SK-N-MC (cell line): ENCODE measurements around the gene HCAR2.
"Not testable (repeated sequence)": the region's sequence is repeated elsewhere in the genome, so short reads cannot be mapped to it uniquely, and the experiment has no call there.

ENCODE experiments used
- DNase-seq: peaks from one replicate; pipeline ENCODE4 v3.0.0-alpha.2; 2011; ENCODE audit warnings: low read depth, low spot score
- H3K27ac ChIP-seq: fragments of 200-600 bp; sonication (generic); 2 replicates; pipeline ENCODE4 v1.5.1; 2016; ENCODE audit warnings: mixed run types
- H3K36me3 ChIP-seq: fragments of 200-600 bp; sonication (generic); 2 replicates; pipeline ENCODE4 v1.6.1; 2017; ENCODE audit warnings: antibody characterized with exemption, low read length, mixed read lengths; ENCODE audit not compliant: insufficient read depth
- H3K4me3 ChIP-seq: fragments of 200-600 bp; sonication (generic); 2 replicates; pipeline ENCODE4 v1.5.1; 2016
- H3K9ac ChIP-seq: fragments of 200-600 bp; sonication (generic); 2 replicates; pipeline ENCODE4 v1.8.0; 2017; ENCODE audit warnings: mixed run types, mixed read lengths; ENCODE audit not compliant: insufficient read length
- H3K9me3 ChIP-seq: fragments of 200-600 bp; sonication (generic); 2 replicates; pipeline ENCODE4 v1.6.1; 2017; ENCODE audit warnings: low read depth, mild to moderate bottlenecking, antibody characterized with exemption, low read length, moderate library complexity, mixed read lengths
- EZH2 ChIP-seq: fragments of 200-600 bp; sonication (generic); IDR thresholded peaks from one replicate; pipeline ENCODE4 v1.6.1; 2017; ENCODE audit warnings: antibody characterized with exemption
- FOXP2 ChIP-seq: optimal IDR thresholded peaks from 2 replicates; pipeline ENCODE3; 2011; ENCODE audit warnings: mild to moderate bottlenecking, moderate library complexity; ENCODE audit not compliant: insufficient read depth; ENCODE audit errors: extremely low read length, control extremely low read depth
- POLR2AphosphoS5 ChIP-seq: IDR thresholded peaks from 2 replicates; pipeline ENCODE4 v1.6.1; 2012; ENCODE audit warnings: mild to moderate bottlenecking, low read depth, low read length, borderline replicate concordance

HCAR2 gene

DNA sequence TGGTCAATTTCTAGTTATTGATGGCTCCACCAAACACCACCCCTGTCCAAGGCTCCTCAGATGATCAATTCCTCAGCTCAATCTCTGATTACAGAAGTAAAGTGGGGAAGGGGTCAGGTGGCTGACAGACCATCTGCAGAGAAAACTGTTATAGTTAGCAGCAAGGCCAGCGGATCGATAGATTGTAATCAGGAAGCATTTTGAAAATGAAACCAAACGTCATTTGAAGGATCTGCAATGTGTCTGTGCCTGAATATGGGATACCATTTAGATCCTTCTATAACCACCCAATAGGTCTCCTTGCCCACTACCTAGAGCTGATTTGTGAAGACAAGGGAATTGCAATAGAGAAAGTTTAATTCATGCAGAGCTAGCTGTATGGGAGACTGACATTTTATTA, 11.6 kb downstream of the HCAR2 start:
- Histone ChIP-seq H3K9ac (no peak overlapping the region), H3K4me3 (no peak overlapping the region), H3K36me3 (no peaks in the 10 kb centered on the region), H3K27ac (no peak overlapping the region), H3K9me3 (no peaks in the 10 kb centered on the region)
- no peak for TF ChIP-seq POLR2AphosphoS5
- TF ChIP-seq FOXP2: no peak
- TF ChIP-seq EZH2: no peak
- no peak for DNase-seq

DNA sequence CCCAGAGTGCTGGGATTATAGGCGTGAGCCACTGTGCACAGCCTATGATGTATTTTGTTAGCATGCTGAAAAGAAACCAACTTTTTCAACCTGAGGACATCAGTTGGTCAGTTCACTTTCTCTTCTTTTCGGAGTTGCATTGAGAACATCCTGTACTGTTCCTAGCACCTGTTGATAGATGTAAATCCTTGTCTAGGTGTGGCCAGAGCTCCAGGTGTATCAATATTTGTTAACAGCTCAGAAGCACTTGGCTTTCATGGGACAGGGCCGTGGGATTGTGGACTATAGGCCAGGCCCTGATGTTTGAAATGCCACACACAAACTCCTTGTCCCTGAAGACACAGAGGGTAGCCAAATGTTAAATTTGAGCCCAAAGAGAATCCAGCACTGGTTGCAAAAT, 14.9 kb downstream of the HCAR2 start:
- TF ChIP-seq POLR2AphosphoS5 (no peak), FOXP2 (no peak), EZH2 (no peak)
- no peaks in the 10 kb centered on the region for H3K36me3 ChIP-seq
- no peak overlapping the region for H3K9ac ChIP-seq
- H3K9me3 ChIP-seq: no peaks in the 10 kb centered on the region
- H3K4me3 ChIP-seq: no peak overlapping the region
- no peak for DNase-seq
- H3K27ac ChIP-seq: no peak overlapping the region

DNA sequence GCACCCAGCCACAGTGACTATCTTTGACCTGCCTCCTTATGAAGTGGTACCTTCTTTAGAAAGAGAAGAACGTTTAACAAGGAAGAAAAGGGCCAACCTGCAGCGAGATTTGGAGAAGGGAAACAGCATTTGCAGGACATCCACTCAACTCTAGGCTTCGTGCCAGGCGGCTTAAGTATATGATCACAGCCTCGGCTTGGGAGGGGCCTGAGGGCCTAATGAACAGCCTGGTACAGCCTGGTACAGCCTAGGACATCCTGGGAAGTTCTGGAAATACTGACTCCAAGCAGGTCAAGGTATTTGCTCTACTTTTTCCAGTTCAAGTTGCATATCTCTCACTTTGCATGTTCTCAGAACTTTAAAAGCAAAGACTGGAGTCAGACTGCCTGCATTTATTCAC, 16.1 kb downstream of the HCAR2 start:
- H3K36me3 ChIP-seq: no peaks in the 10 kb centered on the region
- H3K4me3 ChIP-seq: no peak overlapping the region
- no peak for DNase-seq
- no peaks in the 10 kb centered on the region for H3K9me3 ChIP-seq
- TF ChIP-seq FOXP2 (no peak), POLR2AphosphoS5 (no peak), EZH2 (no peak)
- no peak overlapping the region for H3K9ac ChIP-seq
- no peak overlapping the region for H3K27ac ChIP-seq

GRCh38 chr12:122686538-122686937, 16.6 kb downstream of the HCAR2 start:
- no peaks in the 10 kb centered on the region for H3K9me3 ChIP-seq
- no peak overlapping the region for H3K9ac ChIP-seq
- TF ChIP-seq FOXP2: no peak
- no peak for TF ChIP-seq POLR2AphosphoS5
- TF ChIP-seq EZH2: no peak
- DNase-seq: no peak
- no peak overlapping the region for H3K27ac ChIP-seq
- no peak overlapping the region for H3K4me3 ChIP-seq
- no peaks in the 10 kb centered on the region for H3K36me3 ChIP-seq

DNA sequence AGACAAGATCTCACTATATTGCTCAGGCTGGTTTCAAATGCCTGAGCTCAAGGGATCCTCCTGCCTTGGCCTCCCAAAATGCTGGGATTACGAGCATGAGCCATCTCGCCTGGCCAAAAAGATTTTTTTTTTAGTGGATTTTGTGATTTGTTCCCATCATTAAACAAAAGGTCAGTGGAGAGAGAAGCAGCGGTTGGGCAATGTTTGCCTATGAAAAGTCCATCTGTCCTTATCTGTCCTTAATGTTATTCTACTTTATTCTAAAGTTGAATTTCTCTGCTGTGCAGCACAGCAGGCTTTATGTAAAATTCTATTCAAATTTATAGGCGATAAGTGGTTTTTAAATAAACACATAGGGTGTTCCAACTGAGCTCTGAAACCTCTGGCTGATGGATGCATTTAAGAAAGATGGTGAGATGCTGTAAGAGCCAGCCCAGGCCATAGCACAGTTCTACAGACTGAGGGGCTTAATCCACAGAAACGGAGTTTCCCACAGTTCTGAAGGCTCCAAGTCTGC, 18.8 kb downstream of the HCAR2 start:
- TF ChIP-seq FOXP2 (no peak), EZH2 (no peak), POLR2AphosphoS5 (no peak)
- DNase-seq: no peak

GRCh38 chr12:122681814-122682213, 21.3 kb downstream of the HCAR2 start:
- Histone ChIP-seq H3K36me3 (no peaks in the 10 kb centered on the region), H3K4me3 (no peak overlapping the region), H3K9ac (no peak overlapping the region), H3K27ac (no peak overlapping the region), H3K9me3 (no peaks in the 10 kb centered on the region)
- no peak for DNase-seq
- TF ChIP-seq EZH2: no peak

More for the DNA sequence above, 18.8 kb downstream of the HCAR2 start:
- H3K9ac ChIP-seq: no peak overlapping the region
- H3K27ac ChIP-seq: no peak overlapping the region
- no peaks in the 10 kb centered on the region for H3K36me3 ChIP-seq
- no peaks in the 10 kb centered on the region for H3K9me3 ChIP-seq
- H3K4me3 ChIP-seq: no peak overlapping the region

DNA sequence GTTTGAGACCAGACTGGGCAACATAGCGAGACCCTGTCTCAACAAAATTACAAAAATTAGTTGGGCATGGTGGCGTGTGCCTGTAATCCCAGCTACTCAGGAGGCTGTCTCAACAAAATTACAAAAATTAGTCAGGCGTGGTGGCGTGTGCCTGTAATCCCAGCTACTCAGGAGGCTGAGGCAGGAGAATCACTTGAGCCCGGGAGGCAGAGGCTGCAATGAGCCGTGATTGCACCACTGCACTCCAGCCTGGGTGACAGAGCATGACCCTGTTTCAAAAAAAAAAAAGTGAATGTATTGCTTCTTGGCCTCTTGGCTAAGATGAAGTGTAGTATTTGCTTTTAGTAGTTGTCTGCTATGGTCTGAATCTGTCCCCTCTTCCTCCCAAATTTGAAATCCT, 22.2 kb downstream of the HCAR2 start:
- not testable (repeated sequence) for H3K9me3 ChIP-seq, H3K4me3 ChIP-seq, H3K36me3 ChIP-seq, H3K9ac ChIP-seq, DNase-seq, H3K27ac ChIP-seq

DNA sequence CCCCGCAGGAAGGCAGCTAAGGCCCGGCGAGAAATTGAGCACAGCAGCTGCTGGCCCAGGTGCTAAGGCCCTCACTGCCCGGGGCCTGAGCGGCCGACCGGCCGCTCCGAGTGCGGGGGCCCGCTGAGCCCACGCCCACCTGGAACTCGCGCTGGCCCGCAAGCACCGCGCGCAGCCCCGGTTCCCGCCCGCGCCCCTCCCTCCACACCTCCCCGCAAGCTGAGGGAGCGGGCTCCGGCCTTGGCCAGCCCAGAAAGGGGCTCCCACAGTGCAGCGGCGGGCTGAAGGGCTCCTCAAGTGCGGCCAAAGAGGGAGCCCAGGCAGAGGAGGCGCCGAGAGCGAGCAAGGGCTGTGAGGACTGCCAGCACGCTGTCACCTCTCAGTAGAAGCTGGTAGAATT, 26.4 kb downstream of the HCAR2 start:
- H3K9me3 ChIP-seq, H3K4me3 ChIP-seq, H3K27ac ChIP-seq, H3K9ac ChIP-seq, H3K36me3 ChIP-seq, DNase-seq: not testable (repeated sequence)

DNA sequence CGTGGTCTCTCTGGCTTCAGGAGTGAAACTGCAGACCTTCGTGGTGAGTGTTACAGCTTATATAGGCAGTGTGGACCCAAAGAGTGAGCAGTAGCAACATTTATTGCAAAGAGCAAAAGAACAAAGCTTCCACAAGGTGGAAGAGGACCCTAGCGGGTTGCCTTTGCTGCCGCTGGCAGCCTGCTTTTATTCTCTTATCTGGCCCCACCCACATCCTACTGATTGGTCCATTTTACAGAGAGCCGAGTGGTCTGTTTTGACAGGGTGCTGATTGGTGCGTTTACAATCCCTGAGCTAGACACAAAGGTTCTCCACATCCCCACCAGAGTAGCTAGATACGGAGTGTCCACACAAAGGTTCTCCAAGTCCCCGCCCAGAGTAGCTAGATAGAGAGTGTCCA, 27.1 kb downstream of the HCAR2 start:
- not testable (repeated sequence) for H3K27ac ChIP-seq, DNase-seq, H3K4me3 ChIP-seq

GRCh38 chr12:122672515-122672914, 30.6 kb downstream of the HCAR2 start:
- Histone ChIP-seq H3K27ac (no peak overlapping the region), H3K4me3 (no peak overlapping the region), H3K9me3 (no peaks in the 10 kb centered on the region), H3K36me3 (no peaks in the 10 kb centered on the region), H3K9ac (no peak overlapping the region)
- no peak for DNase-seq
- TF ChIP-seq FOXP2 (no peak), EZH2 (no peak), POLR2AphosphoS5 (no peak)

More for the DNA sequence above, 27.1 kb downstream of the HCAR2 start:
- not testable (repeated sequence) for H3K9me3 ChIP-seq, H3K36me3 ChIP-seq, H3K9ac ChIP-seq
